ENCODE results near the gene ABLIM1.

ABLIM1 gene

DNA sequence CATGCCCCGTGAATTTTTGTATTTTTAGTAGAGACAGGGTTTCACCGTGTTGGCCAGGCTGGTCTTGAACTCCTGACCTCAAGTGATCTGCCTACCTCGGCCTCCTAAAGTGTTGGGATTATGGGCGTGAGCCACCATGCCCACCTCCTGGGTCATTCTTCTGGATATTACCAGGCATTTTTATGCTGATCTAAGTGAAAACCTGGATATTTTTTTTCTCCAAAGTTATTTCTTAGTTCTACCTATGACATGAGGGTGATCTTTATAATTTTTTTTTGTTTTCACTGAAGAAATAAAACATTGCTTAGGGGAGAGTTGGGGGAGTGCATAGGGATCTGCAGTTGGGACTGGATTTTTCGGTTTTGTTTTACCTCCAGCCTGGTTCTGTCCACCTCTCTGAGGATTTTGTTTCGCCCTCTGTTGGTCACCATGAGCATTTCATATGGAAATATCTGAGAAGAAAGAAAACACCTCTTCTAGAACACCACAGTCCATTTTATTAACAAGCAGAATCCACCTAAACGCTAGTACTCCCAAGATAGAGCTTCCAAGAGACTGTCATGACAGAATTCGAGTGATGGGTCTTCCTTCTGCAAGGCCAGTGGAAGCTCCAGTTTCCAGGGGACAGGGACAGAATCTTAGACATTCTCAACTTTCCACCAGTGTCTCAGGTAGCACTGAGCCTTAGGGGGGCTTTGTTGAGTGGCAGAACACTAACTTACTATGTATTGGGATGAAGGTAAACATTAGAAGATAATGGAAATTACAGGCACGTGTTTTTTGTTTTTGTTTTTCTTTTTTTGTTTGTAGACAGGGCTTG, 220.4 kb downstream of the ABLIM1 start:
- DNase-seq = no peak

- DNase-seq = no peak
Observed at GRCh38 chr10:114436941-114437340, 221.1 kb downstream of the ABLIM1 start.

DNA sequence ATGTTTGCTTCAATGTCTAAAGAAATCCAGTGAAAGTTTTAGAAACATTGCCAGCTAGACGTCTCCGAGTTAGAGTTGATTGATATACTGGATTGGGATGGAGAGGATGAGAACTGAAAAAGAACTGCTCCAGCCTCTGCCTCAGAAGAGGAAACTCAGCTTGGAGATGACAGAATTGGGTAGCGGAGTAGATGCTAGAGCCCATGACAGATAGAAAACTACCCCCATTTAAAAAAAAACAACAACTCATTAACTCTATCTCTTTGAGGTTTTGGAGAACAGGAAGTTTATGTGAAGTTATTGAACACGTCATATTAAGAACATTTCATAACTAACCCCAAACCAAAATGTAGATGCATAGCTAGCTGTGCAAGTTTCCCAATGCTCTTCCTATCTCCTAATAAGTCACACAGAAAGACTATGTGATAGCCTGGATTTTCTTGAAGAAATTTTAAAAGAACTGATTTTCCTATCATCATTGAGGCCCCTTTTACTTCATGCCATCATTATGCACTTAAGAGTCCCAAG, 225.4 kb downstream of the ABLIM1 start:
- DNase-seq = no peak

DNA sequence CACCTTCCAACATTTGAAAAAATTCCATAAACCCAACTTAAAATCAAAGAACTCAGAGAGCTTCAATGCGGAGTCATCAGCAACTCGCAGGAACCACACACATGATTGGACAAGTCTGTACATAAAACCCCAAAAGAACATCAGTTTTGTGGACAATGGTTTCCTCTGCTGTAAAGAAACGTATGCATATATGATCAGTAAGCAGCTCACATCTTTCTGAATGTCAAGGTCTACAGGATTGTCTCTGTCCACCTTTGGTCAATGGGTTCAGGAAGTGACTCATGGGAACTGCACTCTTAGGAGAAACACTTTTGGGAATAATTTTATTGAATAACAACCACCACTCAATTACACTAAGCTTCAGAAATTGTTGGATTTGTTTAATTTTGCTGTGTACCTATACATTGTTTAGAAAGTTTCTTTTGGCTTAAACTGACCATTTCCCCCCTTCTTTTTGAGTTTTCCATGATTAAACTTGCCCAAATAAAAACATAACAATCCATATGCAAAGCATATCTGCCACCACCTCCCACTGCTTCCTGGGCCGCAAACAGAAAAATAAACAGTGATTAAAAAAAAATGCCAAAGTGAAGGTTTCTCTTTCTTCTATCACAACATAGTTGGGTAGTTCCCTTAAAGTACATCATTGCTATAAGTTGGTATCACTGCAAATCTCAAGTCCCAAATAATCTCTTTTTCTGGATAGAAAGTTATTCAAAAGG, 226.5 kb downstream of the ABLIM1 start:
- no peak for DNase-seq

GRCh38 chr10:114430688-114431413, 227.2 kb downstream of the ABLIM1 start:
- DNase-seq = no peak

GRCh38 chr10:114429581-114430335, 228.3 kb downstream of the ABLIM1 start:
- no peak for DNase-seq

DNA sequence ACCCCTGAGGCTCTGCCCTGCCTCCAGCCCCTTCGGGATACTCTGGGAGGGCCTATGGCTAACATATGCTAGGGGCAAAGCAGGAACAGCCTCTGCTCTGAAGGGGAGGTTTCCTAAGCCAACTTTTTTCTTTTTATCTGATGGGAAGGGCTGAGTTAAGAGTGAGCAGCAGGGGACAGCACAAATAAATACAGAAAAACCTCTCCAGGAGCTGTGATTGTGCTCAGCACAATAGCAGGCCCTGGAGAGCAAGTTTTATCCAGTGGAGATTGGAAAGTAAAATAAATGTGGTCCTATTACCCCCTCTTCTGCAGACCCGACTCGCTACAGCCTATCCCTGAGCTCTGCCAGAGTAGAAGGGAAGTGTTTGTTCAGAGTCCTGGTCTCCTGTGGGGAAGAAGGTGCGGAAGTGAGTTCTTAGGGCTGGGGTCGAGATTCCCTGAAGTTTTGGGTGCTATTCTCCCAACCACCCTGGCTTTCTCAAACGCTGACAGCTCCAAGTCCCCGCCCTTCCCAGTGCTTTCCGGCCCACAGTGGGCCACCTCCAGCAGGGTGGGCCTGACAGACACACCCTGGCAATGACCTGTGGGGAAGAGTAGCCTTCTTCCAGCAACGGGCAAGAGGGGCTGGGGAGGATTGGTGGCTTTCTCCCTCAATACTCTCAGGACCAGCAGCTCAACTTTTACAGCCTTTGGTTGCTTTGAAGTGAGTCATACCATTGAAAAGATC, 230.8 kb downstream of the ABLIM1 start:
- DNase-seq = no peak

GRCh38 chr10:114426476-114426875, 231.6 kb downstream of the ABLIM1 start:
- DNase-seq = no peak

DNA sequence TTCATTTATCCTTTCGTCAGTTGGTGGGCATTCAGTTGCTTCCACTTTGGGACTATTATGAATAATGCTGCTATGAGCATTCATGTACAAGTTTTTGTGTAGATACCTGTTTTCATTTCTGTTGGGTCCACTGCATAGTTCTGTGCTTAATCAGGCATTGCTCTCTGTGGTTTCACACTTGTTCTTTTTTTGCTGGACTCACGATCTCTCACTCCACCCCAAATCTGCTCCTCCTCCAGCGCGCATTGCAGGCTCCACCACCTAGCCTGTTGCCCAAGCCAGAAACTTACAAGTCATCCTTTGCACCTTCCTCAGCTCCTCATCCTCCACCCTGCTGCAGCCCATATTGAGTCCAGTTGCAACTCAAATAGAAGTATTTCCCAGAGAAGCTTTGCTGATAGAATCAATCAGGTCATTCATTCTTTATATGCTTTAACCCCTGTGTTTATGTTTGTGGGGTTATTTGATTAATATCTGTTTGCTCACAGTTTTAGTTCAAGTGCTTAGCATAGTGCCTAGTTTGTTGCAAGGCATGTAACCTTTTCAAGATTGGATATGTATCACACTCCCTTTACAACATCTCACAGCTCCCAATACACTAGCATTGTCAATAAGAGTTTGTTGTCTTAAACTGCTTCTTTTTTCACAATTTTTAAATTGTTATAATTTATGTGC, 237.1 kb downstream of the ABLIM1 start:
- DNase-seq = no peak

- no peak for DNase-seq
Observed at GRCh38 chr10:114418109-114418508, 240.0 kb downstream of the ABLIM1 start.

- no peak for DNase-seq
Observed at GRCh38 chr10:114412907-114413797, 244.9 kb downstream of the ABLIM1 start.

GRCh38 chr10:114408968-114409444, 249.1 kb downstream of the ABLIM1 start:
- no peak for DNase-seq

DNA sequence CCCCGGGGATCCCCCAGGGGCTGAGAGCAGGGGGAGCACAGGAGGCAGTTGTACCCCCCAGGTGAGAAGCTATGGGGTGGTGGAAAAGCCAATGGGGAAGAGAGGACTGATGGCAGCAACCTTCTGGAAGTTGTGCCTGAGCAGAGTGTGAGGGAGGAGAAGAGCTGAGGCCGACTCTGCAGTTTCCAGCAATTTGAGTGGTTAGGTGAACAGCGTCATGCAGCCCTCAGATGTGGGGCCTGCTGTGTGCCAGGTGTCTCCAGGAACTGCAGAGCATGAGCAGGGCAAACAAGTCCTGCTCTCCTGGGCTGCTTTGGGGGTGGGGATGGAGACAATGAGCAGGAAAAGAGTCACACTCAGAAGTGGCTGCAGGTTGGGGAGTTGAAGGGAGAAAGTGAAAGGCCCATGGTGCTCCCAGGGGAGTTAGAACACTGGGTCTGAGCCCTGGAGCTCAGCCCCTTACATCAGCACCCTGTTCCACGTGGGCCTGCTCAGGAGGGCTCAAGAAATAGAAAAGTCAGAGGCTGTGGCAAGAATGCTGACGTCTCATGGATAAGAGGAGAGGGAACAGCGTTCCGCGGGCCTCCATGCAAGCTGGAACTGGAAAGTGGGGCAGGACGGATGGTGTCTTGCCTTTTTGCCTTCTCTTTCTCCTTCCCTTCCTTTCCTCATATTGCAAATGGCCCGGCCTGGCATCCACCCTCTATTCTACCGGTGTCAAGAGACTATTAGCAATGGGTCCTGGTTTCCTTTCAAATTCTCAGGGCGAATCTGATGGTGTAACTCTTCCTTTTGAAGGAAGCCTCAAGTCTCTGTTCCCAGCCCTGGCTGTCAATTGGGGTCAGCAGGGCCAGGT, 249.7 kb downstream of the ABLIM1 start:
- no peak for DNase-seq

- no peak for DNase-seq
Observed at GRCh38 chr10:114406455-114406854, 251.6 kb downstream of the ABLIM1 start.

DNA sequence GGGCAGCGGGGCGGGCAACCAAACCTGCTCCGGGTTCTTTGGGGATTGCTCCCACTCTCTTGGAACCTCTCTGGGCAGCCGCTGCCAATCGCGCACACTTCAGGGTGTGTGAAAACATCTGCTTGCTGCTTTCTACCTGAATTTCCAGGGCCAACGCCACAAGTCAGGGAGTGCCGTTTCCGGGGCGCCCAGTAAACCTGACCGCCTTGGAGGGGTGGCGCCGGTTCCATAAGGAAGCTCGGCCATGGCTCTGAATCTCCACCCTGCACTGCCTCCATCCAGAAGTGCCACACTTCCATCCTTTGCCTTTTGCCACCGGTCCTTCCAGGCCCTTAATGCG, 253.1 kb downstream of the ABLIM1 start:
- no peak for DNase-seq

DNA sequence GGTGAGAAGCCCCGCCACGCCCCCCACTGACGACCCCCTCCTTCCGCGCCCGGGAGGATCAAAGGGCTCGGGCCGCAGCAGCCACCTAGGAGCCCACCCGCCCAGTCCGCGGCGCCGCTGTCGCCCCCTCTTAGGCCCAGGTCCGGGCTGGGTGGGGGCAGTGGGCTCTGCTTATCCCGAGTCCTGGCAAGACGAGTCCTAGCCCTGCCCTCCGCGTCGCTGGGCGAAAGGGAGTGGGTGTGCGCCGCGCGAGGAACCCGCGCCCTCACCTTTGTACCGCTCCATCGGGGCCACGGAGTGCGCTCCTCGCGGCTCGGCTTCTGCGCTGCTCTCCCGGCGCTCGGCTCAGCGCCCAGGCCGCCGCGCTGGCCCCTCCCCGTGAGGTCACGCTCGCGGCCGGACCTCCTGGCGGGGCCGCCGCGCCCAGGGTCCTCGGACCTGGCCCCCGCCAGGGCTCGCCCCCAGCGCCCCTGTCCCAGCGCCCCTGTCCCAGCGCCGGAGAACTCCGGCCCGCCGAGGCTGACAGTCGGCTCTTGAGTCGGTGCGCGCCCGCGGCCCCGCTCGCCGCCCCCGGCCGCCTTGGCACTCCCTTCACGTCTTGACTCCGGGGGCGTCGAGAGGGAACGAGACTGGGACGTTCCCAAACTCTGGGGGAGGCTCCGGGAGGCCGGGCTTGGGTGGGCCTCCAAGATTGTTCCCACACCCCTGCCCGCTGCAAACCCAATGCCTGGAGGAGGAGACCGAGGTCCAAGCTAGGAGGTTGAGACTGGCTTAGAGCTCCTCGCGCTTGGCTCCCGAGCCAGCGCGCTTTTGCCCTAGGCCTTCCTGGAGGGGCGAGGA, 253.7 kb downstream of the ABLIM1 start, which contains the start of gene AFAP1L2:
TSS of gene AFAP1L2 (minus strand) at position 332 of the 840 bp plus-strand sequence. CDS start at position 285, 47 bp downstream.
- no peak for DNase-seq

- DNase-seq = no peak
Observed at GRCh38 chr10:114403541-114404161, 254.4 kb downstream of the ABLIM1 start.
